Measurements from ENCODE around the gene ITGB4. TPM values are rescaled to one million over a fixed set of nuclear protein-coding genes. Genes with fewer than 3 reads are reported as not detected.

The ITGB4 gene
- total RNA-seq, 1 donor from 2014 or later = not detected

DNA sequence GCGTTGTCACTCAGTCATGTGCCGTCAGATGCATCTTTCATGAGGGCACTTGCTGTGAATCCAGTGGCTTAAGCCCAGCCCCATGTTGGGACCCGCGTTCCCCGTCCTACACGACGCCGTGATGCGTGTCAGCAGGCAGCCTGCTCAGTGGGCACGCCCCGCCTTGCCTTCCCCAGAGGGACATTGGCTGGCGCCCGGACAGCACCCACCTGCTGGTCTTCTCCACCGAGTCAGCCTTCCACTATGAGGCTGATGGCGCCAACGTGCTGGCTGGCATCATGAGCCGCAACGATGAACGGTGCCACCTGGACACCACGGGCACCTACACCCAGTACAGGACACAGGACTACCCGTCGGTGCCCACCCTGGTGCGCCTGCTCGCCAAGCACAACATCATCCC, 8.8 kb downstream of the ITGB4 start:
- Histone ChIP-seq H3K36me3 (no peaks in the 10 kb centered on the region), H3K9ac (no peak overlapping the region), H4K20me1 (ENCODE audit: low read depth) (no peaks in the 10 kb centered on the region), H3K4me2 (no peak overlapping the region), H3K79me2 (ENCODE audit: low read depth) (no peaks in the 10 kb centered on the region), H3K27ac (no peak overlapping the region), H3K9me3 (ENCODE audit: low read depth) (no peaks in the 10 kb centered on the region), H3F3A (ENCODE audit: low read depth) (no peaks in the 10 kb centered on the region), H2AFZ (replicated peaks) (no peak overlapping the region), H3K4me3 (no peak overlapping the region), H3K27me3 (no peaks in the 10 kb centered on the region), H3K4me1 (no peaks in the 10 kb centered on the region)
- Mint-ChIP-seq H3K9me3 (no peaks in the 10 kb centered on the region), H3K4me1 (no peaks in the 10 kb centered on the region), H3K36me3 (no peaks in the 10 kb centered on the region), H3K4me3 (no peak overlapping the region), H3K27me3 (ENCODE audit: insufficient read depth, low read depth) (peaks cover 19% of the 10 kb centered on the region), H3K27ac (no peak overlapping the region)
- no peak for TF ChIP-seq EZH2phosphoT487 (IDR thresholded peaks at IDR 0.05)
- no peak for DNase-seq (ENCODE audit: low spot score)

DNA sequence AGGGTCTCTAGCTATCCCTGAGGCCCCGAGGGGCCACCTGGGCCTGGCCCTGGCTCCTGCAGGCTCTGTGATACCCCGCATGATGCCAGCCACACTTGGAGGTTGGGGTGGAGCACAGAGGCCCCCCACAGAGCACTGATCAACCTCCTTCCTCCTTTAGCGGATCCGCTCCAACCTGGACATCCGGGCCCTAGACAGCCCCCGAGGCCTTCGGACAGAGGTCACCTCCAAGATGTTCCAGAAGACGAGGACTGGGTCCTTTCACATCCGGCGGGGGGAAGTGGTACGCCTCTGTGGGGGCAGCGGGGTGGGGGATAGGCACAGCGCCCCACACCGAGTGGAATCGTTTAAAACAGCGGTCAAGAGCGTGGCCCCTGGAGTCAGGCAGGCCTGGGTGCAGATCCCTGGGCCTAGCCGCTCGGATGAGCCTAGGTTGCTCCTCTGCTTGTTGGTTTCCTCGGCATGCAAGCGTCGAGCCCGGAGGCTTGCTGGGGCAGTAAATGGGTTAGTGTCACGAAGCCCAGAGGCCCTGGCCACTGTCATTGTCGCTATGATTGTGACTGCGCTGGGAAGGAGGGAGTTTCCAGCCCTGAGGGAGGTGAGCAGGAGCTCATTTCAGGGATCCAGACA, 9.9 kb downstream of the ITGB4 start:
- Mint-ChIP-seq H3K9me3 (no peaks in the 10 kb centered on the region), H3K27ac (no peak overlapping the region), H3K4me3 (no peak overlapping the region), H3K27me3 (ENCODE audit: insufficient read depth, low read depth) (peaks cover 19% of the 10 kb centered on the region), H3K36me3 (no peaks in the 10 kb centered on the region), H3K4me1 (no peaks in the 10 kb centered on the region)
- H3K79me2 ChIP-seq (ENCODE audit: low read depth) = no peaks in the 10 kb centered on the region
- no peak overlapping the region for H3K4me2 ChIP-seq
- no peak overlapping the region for H2AFZ ChIP-seq (replicated peaks)
- no peaks in the 10 kb centered on the region for H3K36me3 ChIP-seq
- H4K20me1 ChIP-seq (ENCODE audit: low read depth) = no peaks in the 10 kb centered on the region
- H3K27me3 ChIP-seq = no peaks in the 10 kb centered on the region
- no peak for DNase-seq (ENCODE audit: low spot score)
- no peaks in the 10 kb centered on the region for H3F3A ChIP-seq (ENCODE audit: low read depth)
- H3K4me3 ChIP-seq = no peak overlapping the region
- no peaks in the 10 kb centered on the region for H3K4me1 ChIP-seq
- H3K27ac ChIP-seq = no peak overlapping the region
- TF ChIP-seq, protein P1, sequence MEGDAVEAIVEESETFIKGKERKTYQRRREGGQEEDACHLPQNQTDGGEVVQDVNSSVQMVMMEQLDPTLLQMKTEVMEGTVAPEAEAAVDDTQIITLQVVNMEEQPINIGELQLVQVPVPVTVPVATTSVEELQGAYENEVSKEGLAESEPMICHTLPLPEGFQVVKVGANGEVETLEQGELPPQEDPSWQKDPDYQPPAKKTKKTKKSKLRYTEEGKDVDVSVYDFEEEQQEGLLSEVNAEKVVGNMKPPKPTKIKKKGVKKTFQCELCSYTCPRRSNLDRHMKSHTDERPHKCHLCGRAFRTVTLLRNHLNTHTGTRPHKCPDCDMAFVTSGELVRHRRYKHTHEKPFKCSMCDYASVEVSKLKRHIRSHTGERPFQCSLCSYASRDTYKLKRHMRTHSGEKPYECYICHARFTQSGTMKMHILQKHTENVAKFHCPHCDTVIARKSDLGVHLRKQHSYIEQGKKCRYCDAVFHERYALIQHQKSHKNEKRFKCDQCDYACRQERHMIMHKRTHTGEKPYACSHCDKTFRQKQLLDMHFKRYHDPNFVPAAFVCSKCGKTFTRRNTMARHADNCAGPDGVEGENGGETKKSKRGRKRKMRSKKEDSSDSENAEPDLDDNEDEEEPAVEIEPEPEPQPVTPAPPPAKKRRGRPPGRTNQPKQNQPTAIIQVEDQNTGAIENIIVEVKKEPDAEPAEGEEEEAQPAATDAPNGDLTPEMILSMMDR (IDR thresholded peaks at IDR 0.05) = no peak
- no peak overlapping the region for H3K9ac ChIP-seq
- H3K9me3 ChIP-seq (ENCODE audit: low read depth) = no peaks in the 10 kb centered on the region

DNA sequence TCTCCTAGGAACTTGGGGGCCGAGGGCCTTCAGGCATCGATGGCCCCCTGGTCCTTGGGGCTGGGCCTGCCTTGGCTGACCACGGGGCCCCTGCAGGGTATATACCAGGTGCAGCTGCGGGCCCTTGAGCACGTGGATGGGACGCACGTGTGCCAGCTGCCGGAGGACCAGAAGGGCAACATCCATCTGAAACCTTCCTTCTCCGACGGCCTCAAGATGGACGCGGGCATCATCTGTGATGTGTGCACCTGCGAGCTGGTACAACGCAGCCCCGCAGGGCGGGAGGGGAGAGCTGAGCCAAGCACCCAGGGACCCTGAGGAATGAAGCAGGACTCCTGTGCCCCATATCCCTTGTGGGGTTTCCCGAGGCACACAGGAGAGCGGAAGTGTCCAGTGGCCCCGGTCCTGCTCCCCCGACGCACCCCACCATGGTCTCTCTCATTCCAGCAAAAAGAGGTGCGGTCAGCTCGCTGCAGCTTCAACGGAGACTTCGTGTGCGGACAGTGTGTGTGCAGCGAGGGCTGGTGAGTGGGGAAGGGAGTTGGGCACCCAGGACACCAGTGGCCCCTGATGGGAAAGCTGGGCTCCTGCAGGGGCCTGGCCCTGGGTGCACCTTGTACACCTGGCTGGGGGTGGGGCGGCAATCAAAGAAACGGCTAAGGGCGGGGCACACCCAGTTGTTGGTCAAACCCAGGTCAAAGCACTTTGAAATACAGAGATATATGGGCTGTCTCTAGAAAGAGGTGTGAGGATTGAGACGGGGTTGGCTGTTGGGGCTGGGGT, 10.6 kb downstream of the ITGB4 start:
- no peaks in the 10 kb centered on the region for H3K79me2 ChIP-seq (ENCODE audit: low read depth)
- H3F3A ChIP-seq (ENCODE audit: low read depth) = no peaks in the 10 kb centered on the region
- no peaks in the 10 kb centered on the region for H3K9me3 ChIP-seq (ENCODE audit: low read depth)
- no peaks in the 10 kb centered on the region for H3K9me3 Mint-ChIP-seq
- H3K27ac ChIP-seq = no peak overlapping the region
- no peak overlapping the region for H3K4me3 Mint-ChIP-seq
- TF ChIP-seq EZH2phosphoT487 (IDR thresholded peaks at IDR 0.05) (no peak), EZH2 (IDR thresholded peaks at IDR 0.05) (no peak)
- TF ChIP-seq, protein P1 (IDR thresholded peaks at IDR 0.05) = no peak
- H3K4me3 ChIP-seq = no peak overlapping the region
- H3K27ac Mint-ChIP-seq = no peak overlapping the region
- no peak for DNase-seq (ENCODE audit: low spot score)
- H3K4me1 ChIP-seq = no peaks in the 10 kb centered on the region
- no peaks in the 10 kb centered on the region for H3K36me3 ChIP-seq
- H3K27me3 ChIP-seq = no peaks in the 10 kb centered on the region
- peaks cover 19% of the 10 kb centered on the region for H3K27me3 Mint-ChIP-seq (ENCODE audit: insufficient read depth, low read depth)
- H3K4me2 ChIP-seq = no peak overlapping the region
- no peak overlapping the region for H2AFZ ChIP-seq (replicated peaks)
- no peaks in the 10 kb centered on the region for H3K4me1 Mint-ChIP-seq
- H3K36me3 Mint-ChIP-seq = no peaks in the 10 kb centered on the region
- H4K20me1 ChIP-seq (ENCODE audit: low read depth) = no peaks in the 10 kb centered on the region
- no peak overlapping the region for H3K9ac ChIP-seq

DNA sequence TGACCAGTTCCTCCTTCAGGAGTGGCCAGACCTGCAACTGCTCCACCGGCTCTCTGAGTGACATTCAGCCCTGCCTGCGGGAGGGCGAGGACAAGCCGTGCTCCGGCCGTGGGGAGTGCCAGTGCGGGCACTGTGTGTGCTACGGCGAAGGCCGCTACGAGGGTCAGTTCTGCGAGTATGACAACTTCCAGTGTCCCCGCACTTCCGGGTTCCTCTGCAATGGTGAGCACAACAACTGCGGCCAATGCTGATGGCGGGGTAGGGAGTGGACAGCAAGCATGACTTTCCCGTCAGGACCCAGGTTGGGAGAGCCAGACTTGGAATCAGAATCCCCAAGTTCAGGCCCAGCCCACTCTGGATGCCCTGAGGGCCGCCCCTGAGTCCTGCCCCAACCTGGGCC, 12.2 kb downstream of the ITGB4 start:
- no peak overlapping the region for H3K27ac ChIP-seq
- H3K4me3 ChIP-seq = no peak overlapping the region
- H3K4me1 ChIP-seq = no peaks in the 10 kb centered on the region
- H3K27me3 ChIP-seq = no peaks in the 10 kb centered on the region
- no peaks in the 10 kb centered on the region for H3F3A ChIP-seq (ENCODE audit: low read depth)
- H3K9me3 ChIP-seq (ENCODE audit: low read depth) = no peaks in the 10 kb centered on the region
- no peak overlapping the region for H2AFZ ChIP-seq (replicated peaks)
- Mint-ChIP-seq H3K27ac (no peak overlapping the region), H3K9me3 (no peaks in the 10 kb centered on the region), H3K27me3 (ENCODE audit: insufficient read depth, low read depth) (peaks cover 19% of the 10 kb centered on the region), H3K4me1 (peaks cover 6% of the 10 kb centered on the region), H3K4me3 (no peak overlapping the region), H3K36me3 (no peaks in the 10 kb centered on the region)
- no peak overlapping the region for H3K9ac ChIP-seq
- TF ChIP-seq EZH2 (IDR thresholded peaks at IDR 0.05) (no peak), EZH2phosphoT487 (IDR thresholded peaks at IDR 0.05) (no peak)
- TF ChIP-seq, protein P1 (IDR thresholded peaks at IDR 0.05) = no peak
- H3K79me2 ChIP-seq (ENCODE audit: low read depth) = no peaks in the 10 kb centered on the region
- no peaks in the 10 kb centered on the region for H4K20me1 ChIP-seq (ENCODE audit: low read depth)
- H3K4me2 ChIP-seq = no peak overlapping the region
- no peaks in the 10 kb centered on the region for H3K36me3 ChIP-seq
- no peak for DNase-seq (ENCODE audit: low spot score)

All from neural progenitor cell (in vitro differentiated cells).